Activated B cell treated with CpG ODN at 0.5 μM for 24 hours (primary cell): ENCODE measurements around the gene OAF. TPM values are rescaled to one million over a fixed set of nuclear protein-coding genes. Genes with fewer than 3 reads are reported as not detected.
"Not testable (repeated sequence)": the region's sequence is repeated elsewhere in the genome, so short reads cannot be mapped to it uniquely, and the experiment has no call there.

Experiments used
- ATAC-seq: fragments of 200-7000 bp; cut with Tn5 transposase; one replicate; pipeline ENCODE4 v1.10.0; 2021; ENCODE audit warnings: low read depth, mild to moderate bottlenecking, moderate library complexity
- CTCF ChIA-PET: fragments of 350-600 bp; sonication (Branson Sonifier 250); formaldehyde crosslinking; loops from one replicate; lab custom pipeline; 2021; ENCODE audit warnings: antibody characterized with exemption; lab: Charles Lee
- POLR2A ChIA-PET: fragments of 350-600 bp; sonication (Branson Sonifier 250); formaldehyde crosslinking; loops from one replicate; lab custom pipeline; 2021; ENCODE audit warnings: antibody characterized with exemption; lab: Charles Lee
- DNase-seq: peaks from one replicate; pipeline ENCODE4 v3.0.0; 2022
- H3K27ac Mint-ChIP-seq: one replicate; pipeline ENCODE4 v1.8.0; 2020; ENCODE audit warnings: mixed read lengths
- H3K27me3 Mint-ChIP-seq: one replicate; pipeline ENCODE4 v1.8.0; 2021; ENCODE audit warnings: mixed read lengths
- H3K36me3 Mint-ChIP-seq: one replicate; pipeline ENCODE4 v1.8.0; 2021; ENCODE audit warnings: low read depth, mixed read lengths
- H3K4me1 Mint-ChIP-seq: one replicate; pipeline ENCODE4 v1.8.0; 2021; ENCODE audit warnings: mixed read lengths
- H3K4me3 Mint-ChIP-seq: one replicate; pipeline ENCODE4 v1.8.0; 2020; ENCODE audit warnings: mild to moderate bottlenecking, mixed read lengths
- H3K9me3 Mint-ChIP-seq: one replicate; pipeline ENCODE4 v1.8.0; 2020; ENCODE audit warnings: mixed read lengths
- intact Hi-C: fragments of 100-400 bp; cut with micrococcal nuclease; formaldehyde crosslinking; loops from one replicate; pipeline ENCODE4 v1.15.1; 2024
- total RNA-seq: library from RNA; stranded (reverse); gene quantifications from 2 replicates; pipeline ENCODE4 v1.2.3, GENCODE V29; 2022
- TF ChIP-seq, protein P1 (sequence below): fragments of 200-600 bp; IDR thresholded peaks from one replicate; pipeline ENCODE4 v1.8.0; 2022; ENCODE audit warnings: antibody characterized with exemption, mild to moderate bottlenecking

OAF gene
- total RNA-seq, 1 donor from 2014 or later: 0.78 TPM

DNA sequence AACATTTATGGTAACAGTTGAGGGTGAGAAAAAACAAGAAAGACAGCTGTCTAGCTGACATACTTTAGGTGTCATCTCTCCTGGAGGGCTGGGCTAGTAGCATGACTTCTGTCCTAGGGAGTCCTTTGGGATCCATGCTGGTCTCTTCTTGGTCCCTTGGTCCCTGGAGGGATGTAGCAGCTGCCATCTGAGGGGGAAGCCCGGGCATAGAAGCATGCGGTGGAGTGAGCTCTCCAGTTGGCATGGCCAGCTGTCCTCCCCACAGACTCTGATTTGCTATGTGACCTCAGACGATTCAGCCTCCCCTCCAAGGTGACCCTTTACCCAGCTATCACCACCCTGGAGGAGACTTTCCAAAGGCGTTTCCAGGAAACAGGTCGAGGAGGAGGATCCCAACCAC lies 57.9 kb downstream of the OAF start:
- POLR2A ChIA-PET: no interaction called here
- no peaks in the 10 kb centered on the region for H3K36me3 Mint-ChIP-seq
- no peak for DNase-seq
- no peak for ATAC-seq
- no peaks in the 10 kb centered on the region for H3K4me1 Mint-ChIP-seq
- H3K4me3 Mint-ChIP-seq: no peak overlapping the region
- CTCF ChIA-PET: no interaction called here
- intact Hi-C loops: no loop called here
- TF ChIP-seq, protein P1, sequence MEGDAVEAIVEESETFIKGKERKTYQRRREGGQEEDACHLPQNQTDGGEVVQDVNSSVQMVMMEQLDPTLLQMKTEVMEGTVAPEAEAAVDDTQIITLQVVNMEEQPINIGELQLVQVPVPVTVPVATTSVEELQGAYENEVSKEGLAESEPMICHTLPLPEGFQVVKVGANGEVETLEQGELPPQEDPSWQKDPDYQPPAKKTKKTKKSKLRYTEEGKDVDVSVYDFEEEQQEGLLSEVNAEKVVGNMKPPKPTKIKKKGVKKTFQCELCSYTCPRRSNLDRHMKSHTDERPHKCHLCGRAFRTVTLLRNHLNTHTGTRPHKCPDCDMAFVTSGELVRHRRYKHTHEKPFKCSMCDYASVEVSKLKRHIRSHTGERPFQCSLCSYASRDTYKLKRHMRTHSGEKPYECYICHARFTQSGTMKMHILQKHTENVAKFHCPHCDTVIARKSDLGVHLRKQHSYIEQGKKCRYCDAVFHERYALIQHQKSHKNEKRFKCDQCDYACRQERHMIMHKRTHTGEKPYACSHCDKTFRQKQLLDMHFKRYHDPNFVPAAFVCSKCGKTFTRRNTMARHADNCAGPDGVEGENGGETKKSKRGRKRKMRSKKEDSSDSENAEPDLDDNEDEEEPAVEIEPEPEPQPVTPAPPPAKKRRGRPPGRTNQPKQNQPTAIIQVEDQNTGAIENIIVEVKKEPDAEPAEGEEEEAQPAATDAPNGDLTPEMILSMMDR: no peak
- peaks cover 39% of the 10 kb centered on the region for H3K27me3 Mint-ChIP-seq
- H3K27ac Mint-ChIP-seq: no peak overlapping the region
- H3K9me3 Mint-ChIP-seq: no peaks in the 10 kb centered on the region

DNA sequence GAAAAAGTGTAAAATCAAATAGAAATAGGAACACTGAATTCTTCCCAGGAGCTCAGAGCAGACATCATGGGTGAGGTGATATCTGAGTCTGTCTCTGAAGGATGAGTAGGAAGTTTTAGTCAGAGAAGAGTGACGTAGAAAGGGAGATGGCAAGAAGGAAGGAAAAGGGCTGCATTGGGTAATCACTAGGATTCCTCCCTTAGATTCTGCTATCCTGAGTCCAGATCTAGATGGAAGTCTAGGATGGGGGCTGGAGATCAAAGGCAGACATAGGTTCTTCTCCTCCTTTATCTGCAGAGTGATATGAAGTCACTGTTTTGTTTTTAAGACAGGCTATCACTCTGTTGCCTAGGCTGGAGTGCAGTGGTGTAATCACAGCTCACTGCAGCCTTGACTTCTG lies 59.6 kb downstream of the OAF start:
- Mint-ChIP-seq H3K27ac (no peak overlapping the region), H3K27me3 (peaks cover 31% of the 10 kb centered on the region), H3K4me1 (no peaks in the 10 kb centered on the region), H3K9me3 (no peaks in the 10 kb centered on the region), H3K4me3 (no peak overlapping the region), H3K36me3 (no peaks in the 10 kb centered on the region)
- no peak for ATAC-seq
- ChIA-PET POLR2A (no interaction called here), CTCF (no interaction called here)
- TF ChIP-seq, protein P1: no peak
- no peak for DNase-seq
- intact Hi-C loops: no loop called here

DNA sequence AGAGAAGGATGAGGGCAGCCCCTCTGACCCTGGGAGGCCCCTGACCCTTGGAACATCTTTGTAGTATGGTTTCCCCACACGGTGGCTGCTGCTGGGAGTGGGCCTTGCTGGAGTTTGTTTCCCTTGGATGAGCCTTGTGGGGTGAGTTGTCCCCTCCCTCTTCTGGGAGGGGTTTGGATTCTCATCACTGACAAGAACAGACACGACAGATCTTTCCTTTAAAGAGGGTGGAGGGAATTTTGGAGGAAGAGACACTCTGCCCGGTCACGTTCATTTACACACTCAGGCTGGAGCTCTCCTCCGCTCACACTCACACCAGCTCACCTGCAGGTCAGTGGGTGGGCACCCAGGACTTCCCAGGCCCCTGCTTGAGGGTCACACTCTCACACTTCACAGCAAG lies 60.8 kb downstream of the OAF start:
- H3K27me3 Mint-ChIP-seq: peaks cover 20% of the 10 kb centered on the region
- ChIA-PET POLR2A (no interaction called here), CTCF (no interaction called here)
- no peaks in the 10 kb centered on the region for H3K36me3 Mint-ChIP-seq
- no peaks in the 10 kb centered on the region for H3K4me1 Mint-ChIP-seq
- ATAC-seq (no peak), DNase-seq (no peak)
- TF ChIP-seq, protein P1: no peak
- H3K9me3 Mint-ChIP-seq: no peaks in the 10 kb centered on the region
- no peak overlapping the region for H3K4me3 Mint-ChIP-seq
- no peak overlapping the region for H3K27ac Mint-ChIP-seq
- intact Hi-C loops: no loop called here

DNA sequence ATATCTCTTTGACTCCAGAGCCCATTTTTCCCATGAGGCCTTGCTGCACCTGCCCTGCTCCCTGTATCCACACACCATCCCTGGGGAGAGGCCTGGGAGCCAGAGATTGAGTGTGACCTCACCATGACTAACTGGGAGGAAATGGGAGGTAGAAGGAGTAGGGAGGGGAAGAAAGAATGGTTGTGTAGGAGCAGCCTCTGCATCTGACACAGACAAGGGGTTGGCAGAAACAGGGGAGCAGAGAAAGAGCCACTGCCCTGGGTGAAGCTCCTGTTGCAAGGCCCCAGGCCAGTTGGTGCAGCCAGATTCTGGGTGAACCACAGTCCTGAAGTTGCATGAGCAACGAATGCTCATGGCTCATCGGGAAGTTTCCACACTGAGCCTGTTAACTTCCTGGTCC lies 61.5 kb downstream of the OAF start:
- Mint-ChIP-seq H3K36me3 (no peaks in the 10 kb centered on the region), H3K9me3 (no peaks in the 10 kb centered on the region), H3K4me1 (no peaks in the 10 kb centered on the region), H3K4me3 (no peak overlapping the region), H3K27me3 (peaks cover 17% of the 10 kb centered on the region), H3K27ac (no peak overlapping the region)
- TF ChIP-seq, protein P1: no peak
- ChIA-PET POLR2A (no interaction called here), CTCF (no interaction called here)
- intact Hi-C loops: no loop called here
- DNase-seq (no peak), ATAC-seq (no peak)

DNA sequence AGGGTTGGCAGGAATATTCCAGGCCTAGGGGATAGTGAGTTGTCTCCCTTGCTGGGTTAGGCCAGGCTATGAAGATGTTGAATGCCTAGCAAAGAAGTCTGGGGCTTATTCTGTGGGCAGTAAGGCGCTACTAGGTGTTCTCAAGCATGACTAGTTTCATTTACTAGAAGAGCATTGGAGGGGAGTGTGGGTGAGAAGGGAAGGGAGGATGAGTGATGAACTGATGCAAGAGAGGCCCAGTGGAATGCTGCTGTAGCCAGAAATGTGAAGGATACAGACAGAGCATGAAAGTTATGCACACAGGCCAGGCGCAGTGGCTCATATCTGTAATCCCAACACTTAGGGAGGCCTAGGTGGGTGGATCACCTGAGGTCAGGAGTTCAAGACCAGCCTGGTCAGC lies 62.6 kb downstream of the OAF start:
- no peak overlapping the region for H3K4me3 Mint-ChIP-seq
- no peak for ATAC-seq
- CTCF ChIA-PET: no interaction called here
- no peaks in the 10 kb centered on the region for H3K4me1 Mint-ChIP-seq
- H3K9me3 Mint-ChIP-seq: no peaks in the 10 kb centered on the region
- H3K27ac Mint-ChIP-seq: no peak overlapping the region
- DNase-seq: no peak
- POLR2A ChIA-PET: no interaction called here
- TF ChIP-seq, protein P1: no peak
- peaks cover 16% of the 10 kb centered on the region for H3K27me3 Mint-ChIP-seq
- H3K36me3 Mint-ChIP-seq: no peaks in the 10 kb centered on the region
- intact Hi-C loops: no loop called here

DNA sequence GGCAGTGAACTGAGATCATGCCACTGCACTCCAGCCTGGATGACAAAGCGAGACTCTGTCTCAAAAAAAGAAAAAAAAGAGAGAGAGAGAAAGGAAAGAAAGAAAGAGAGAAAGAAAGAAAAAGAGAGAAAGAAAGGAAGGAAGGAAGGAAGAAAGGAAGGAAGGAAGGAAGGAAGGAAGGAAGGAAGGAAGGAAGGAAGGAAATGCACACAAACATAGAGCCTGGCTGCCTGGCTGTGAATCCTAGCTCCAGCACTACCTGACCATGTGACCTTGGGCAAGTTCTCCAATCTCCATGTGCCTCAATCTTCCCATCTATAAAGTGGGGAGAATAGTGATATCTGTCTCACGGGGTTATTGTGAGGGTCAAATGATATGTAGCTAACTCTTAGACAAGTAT lies 63.1 kb downstream of the OAF start:
- intact Hi-C loops, POLR2A ChIA-PET, H3K4me3 Mint-ChIP-seq, H3K4me1 Mint-ChIP-seq, H3K27ac Mint-ChIP-seq, CTCF ChIA-PET, ATAC-seq, H3K36me3 Mint-ChIP-seq, DNase-seq, H3K9me3 Mint-ChIP-seq: not testable (repeated sequence)
- H3K27me3 Mint-ChIP-seq: peaks cover 13% of the 10 kb centered on the region
